AG09309 (cell line): ENCODE data around the gene FRY.

Source experiments
- DNase-seq: peaks from one replicate; pipeline ENCODE4 v3.0.0-alpha.2; 2010; ENCODE audit warnings: low read depth
- H3K4me3 ChIP-seq: 2 replicates; pipeline ENCODE4 v1.5.1; 2011; ENCODE audit warnings: mild to moderate bottlenecking, low read depth, low read length, moderate library complexity; ENCODE audit not compliant: control insufficient read depth
- CTCF ChIP-seq: IDR thresholded peaks from 2 replicates; pipeline ENCODE4 v1.5.1; 2011; ENCODE audit warnings: mild to moderate bottlenecking, low read depth, low read length, inconsistent platforms; ENCODE audit not compliant: insufficient read depth, control insufficient read depth; ENCODE audit errors: missing control alignments

The FRY gene

GRCh38 chr13:32164622-32165268 is 133.2 kb downstream of the FRY start:
- DNase-seq = no peak
- TF ChIP-seq CTCF = peak; percentile 68
- H3K4me3 ChIP-seq = no peak overlapping the region

GRCh38 chr13:32165796-32166195 is 134.2 kb downstream of the FRY start:
- TF ChIP-seq CTCF = no peak
- no peak overlapping the region for H3K4me3 ChIP-seq
- no peak for DNase-seq

GRCh38 chr13:32168131-32168530 is 136.6 kb downstream of the FRY start:
- TF ChIP-seq CTCF = no peak
- DNase-seq = no peak
- no peak overlapping the region for H3K4me3 ChIP-seq

DNA sequence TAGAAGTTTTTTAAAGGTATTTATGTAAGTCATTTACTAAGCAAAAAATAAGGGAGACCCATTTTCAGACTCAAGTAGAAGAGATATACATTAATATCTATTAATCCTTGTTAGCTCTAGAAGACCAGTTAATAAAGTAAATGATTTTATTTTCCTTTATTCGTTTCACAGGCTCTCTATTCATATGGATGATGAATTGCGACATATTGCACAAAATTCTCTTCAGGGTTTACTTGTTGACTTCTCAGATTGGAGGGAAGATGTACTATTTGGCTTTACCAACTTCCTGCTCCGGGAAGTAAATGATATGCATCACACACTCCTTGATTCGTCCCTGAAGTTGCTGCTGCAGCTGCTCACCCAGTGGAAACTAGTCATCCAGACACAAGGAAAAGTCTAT is 139.3 kb downstream of the FRY start:
- no peak for DNase-seq
- TF ChIP-seq CTCF = no peak

GRCh38 chr13:32173881-32174280 is 142.3 kb downstream of the FRY start:
- TF ChIP-seq CTCF = no peak
- no peak for DNase-seq
- no peak overlapping the region for H3K4me3 ChIP-seq

More for the DNA sequence above, 139.3 kb downstream of the FRY start:
- H3K4me3 ChIP-seq = no peak overlapping the region

- H3K4me3 ChIP-seq = no peak overlapping the region
- DNase-seq = no peak
- TF ChIP-seq CTCF = no peak
Measured at GRCh38 chr13:32174366-32174765, 142.8 kb downstream of the FRY start.

- no peak overlapping the region for H3K4me3 ChIP-seq
- no peak for TF ChIP-seq CTCF
- DNase-seq = no peak
Measured at GRCh38 chr13:32175307-32175706, 143.7 kb downstream of the FRY start.
